ENCODE results near the gene EXOC1.

The EXOC1 gene

DNA sequence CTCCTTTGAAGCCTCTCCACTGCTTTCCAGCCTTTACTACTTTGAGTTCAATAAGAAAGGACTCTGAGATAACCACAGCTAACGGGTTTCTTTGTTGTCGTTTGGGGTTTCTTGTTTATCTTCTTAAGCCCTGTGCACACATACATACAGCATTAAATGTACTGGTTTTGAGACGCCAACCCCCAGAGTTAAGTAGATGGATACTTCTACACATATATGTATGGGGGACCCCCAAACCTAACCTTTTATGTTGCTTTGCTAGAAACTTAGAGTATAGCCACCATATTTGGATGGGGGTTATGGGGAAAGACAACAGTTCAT, 96.0 kb downstream of the EXOC1 start:
- no peak for DNase-seq (ENCODE audit: low read depth in 2 of 2)

DNA sequence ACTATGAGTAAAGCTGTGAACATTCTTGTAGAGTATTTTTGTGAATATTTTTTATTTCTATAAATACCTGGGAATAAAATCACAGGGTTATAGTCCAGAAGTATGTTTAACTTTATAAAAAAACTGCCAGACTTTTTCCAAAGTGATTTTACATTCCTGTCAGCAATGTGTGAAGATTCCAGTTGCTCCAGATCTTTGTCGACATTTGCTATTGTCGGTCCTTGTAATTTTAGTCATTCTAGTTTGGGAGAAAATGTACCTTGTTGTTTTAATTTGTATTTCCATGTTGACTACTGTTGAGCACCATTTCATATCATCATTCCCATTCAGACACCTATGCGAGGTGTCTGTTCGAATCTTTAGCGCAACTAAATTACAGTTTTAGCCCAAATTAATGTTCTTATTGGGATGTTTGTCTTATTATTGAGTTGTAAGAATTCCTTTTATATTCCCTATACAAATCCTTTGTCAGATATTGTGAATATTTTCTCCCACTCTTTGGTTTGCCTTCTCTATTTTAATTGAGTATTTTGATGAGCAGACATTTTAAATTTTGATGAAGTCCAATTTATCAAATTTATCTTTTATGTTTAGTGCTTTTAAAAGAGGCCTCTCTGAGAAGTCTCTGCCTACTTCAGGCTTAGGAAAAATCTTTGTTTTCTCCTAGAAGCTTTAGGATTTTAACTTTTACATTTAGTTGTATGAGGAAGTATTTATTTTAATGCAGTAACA, 97.9 kb downstream of the EXOC1 start:
- no peak for DNase-seq (ENCODE audit: low read depth in 2 of 2)

Data from fibroblast of skin of left quadriceps (primary cell).